A549 treated with GW870086 at 1 μM for 4 hours (cell line): ENCODE measurements around the gene BCAS3. TPM values are rescaled to one million over a fixed set of nuclear protein-coding genes. Genes with fewer than 3 reads are reported as not detected.

Experiments used
- total RNA-seq: library from RNA; stranded (reverse); fragments of 200-300 nt; extraction: Qiagen RNA extraction; gene quantifications from 5 replicates; pipeline ENCODE4 v1.2.3, GENCODE V29; 2022; ENCODE audit warnings: low read depth

Gene BCAS3
- total RNA-seq = 7.0 to 8.5 TPM (median 7.5 TPM) in 5 replicates

DNA sequence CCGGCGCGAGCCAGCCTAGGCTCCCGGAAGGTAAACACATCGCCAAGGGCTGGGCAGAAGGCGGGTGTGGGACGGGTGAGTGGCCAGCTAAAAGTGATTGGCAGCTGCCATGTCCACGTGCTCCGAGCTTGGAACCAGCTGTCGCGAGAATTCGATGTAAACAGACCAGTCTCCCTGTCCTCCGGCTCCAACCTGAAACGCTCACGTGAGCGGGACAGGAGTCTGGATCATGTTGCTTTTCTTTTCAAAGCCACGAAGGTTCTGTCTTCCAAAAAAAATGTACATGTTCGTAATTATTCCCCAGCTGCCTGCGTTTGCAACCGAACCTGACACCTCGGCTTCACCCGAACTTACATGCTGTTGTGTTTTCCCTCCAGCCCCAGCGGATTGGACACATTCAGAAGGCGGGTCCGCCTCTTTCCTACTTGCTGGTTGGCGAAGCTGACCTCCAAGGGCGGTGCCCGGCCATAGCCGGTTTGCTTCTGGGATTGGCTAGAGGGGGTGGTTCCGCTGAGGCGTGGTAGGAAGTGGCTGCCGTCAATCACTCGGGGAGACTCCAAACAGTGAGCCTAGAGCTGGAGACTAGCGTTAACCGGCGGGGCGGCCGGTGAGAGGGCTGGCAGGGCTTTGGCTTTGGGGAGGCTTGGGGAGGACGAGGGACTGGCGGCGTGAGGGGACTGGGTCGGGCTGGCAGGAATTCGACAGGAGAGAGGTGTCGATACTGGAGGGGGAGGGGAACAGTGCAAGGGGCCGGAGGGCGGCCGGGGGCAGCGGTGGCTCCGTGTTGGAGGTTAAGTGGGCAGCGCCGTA is at the start of gene BCAS3:
TSS of gene BCAS3 (plus strand) at position 544 of the 810 bp plus-strand sequence.

DNA sequence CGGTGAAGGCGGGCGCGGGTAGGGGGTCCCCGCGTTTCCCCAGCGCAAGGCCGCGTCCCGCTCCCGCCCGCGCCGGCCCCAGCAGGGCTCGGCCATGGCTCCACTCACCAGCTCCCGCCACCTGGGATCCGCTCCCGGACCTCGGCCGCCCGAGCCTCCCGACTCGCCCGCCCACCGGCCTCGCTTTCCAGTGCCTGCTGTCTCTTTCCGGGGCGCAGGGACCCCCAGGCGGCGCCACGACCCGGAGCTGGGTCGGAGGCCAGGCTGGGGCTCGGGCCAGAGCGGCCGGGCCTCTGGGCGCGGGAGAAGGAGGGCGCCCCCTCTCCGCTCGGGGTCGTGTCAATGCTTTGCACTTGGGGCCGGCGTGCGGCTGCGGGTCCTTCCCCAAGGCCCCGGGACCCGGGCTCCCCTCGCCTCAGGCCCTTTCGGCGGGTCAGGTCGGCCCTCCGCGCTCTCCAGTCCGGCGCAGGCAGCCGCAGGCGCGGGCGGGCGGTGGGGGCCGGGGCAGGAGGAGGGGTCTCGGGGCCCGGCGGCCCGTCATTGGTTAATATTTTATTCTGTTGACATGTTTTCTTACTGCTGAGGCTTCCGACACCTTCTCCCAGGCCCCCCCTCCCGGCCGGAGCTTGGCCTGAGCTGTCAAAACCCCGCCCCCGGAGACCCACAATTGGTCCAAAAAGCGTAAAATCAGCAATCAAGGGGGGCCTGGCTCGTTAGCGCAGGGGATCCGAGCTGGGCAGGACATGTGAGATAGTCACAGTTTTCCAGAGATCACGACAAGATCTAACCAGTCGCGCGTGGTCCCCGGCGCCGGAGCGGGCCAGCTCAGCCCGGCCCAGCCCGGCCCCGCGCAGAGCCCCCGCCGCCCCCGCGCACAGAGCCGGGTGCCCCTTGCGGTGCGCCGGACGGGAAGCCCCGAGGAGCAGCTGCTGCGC is 721.7 kb downstream of the BCAS3 start, which contains the start of gene TBX2:
TSS of gene TBX2 (plus strand) at position 713 of the 935 bp plus-strand sequence. CDS start 334 bp downstream, outside the sequence.

Other genes with a start within 250 kb of the BCAS3 start
- gene APPBP2, start 151.6 kb upstream of the BCAS3 start, total RNA-seq = 12.7 to 22.6 TPM (median 20.5 TPM) in 5 replicates
- 17.1 to 19.5 TPM (median 17.9 TPM) in 5 replicates for gene PPM1D, start 77.7 kb upstream of the BCAS3 start, total RNA-seq